Activated CD4-positive, CD25-positive, alpha-beta regulatory T cell treated with anti-CD3 and anti-CD28 coated beads, Interleukin-2, amount 50 U/mL, for 72 hours (primary cell): Measurements from ENCODE around the gene PDE4A.
A peak's percentile ranks its signal among the peaks of the same experiment; 100 is the strongest.
"Not testable (repeated sequence)": the region's sequence is repeated elsewhere in the genome, so short reads cannot be mapped to it uniquely, and the experiment has no call there.

Experiments used
- DNase-seq: peaks from one replicate; pipeline ENCODE4 v3.0.0; 2021

Gene PDE4A

DNA sequence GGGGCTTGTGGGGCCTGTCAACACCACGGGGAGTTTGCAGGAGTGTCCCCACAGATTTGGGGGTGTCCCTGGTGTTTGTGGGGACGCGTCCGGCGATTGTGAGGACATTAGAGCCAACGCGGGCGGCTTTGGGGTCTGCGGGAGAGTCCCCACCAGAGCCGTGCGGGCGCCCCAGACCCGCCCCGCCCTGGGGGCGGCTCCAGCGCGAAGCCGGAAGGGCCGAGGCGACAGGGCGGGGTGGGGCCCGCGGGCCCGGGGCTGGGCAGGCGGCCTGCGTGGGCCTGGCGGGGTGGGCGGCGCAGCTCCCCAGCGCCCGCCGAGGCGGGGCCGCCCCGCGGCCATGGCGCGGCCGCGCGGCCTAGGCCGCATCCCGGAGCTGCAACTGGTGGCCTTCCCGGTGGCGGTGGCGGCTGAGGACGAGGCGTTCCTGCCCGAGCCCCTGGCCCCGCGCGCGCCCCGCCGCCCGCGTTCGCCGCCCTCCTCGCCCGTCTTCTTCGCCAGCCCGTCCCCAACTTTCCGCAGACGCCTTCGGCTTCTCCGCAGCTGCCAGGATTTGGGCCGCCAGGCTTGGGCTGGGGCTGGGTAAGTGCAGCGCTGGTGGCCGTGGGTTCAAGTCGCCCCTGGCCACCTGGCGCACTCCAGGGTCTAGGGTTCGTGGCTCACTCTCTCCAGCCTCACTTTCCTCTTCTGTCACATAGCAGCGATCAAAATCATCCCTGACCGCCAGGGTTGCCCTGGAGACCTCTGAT is 10.3 kb downstream of the PDE4A start:
- DNase-seq, result no peak

DNA sequence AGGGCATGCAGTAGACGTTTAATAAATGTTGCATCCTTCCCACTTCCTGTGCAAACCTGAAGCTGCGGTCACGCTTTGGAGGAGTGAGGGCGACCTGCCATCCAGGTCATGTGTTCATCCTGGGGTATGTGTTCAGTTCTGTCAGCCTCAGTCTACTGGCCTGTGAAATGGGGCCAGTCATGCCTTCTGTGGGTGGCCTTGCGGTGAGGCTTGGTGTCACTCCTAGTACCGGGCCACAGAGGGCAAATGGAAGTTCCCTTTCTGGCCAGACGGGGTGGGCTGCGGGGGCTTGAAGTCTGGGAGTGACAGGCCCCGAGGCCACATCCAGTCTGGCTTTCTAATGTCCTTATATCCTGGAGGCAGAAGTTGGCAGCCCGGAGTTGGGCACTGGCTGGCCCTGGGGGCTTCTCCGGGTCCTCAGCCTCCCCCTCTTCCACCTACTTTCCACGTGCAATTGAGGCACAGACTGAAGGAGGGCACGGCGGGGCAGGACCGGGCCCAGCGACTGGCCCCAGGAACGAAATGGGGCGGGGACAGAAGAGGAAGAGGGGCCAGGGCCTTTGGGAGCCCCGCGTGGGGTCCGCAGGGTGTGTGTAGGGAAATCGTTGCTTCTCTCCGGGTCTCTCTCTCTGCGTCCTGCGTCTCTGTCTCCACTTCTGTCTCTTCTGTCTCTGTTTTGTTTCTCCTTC is 11.1 kb downstream of the PDE4A start:
- DNase-seq, result no peak

- no peak for DNase-seq
Observed at GRCh38 chr19:10431943-10432735, 11.8 kb downstream of the PDE4A start.

GRCh38 chr19:10432736-10433130 is 12.4 kb downstream of the PDE4A start:
- DNase-seq, result no peak

- no peak for DNase-seq
Observed at GRCh38 chr19:10433131-10433536, 12.8 kb downstream of the PDE4A start.

DNA sequence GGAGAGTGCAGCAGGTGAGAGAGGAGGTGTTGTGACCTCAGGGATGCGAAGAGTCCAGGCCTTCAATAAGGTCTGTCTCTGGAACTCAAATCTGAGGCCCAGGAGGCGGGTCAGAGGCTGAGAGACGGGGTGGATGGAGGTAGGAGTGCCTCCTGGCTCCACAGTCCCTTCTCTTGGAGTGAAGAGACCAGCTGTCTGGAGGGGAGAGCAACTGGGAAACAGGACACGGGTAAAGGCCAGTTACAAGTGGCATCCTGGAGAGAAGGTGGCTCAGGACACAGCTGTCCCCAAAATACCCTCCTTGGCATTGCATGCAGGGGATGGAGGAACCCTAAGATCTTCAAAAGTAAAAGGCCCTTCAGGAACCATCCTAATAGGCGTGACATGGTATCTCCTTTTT is 19.2 kb downstream of the PDE4A start:
- DNase-seq, result no peak

DNA sequence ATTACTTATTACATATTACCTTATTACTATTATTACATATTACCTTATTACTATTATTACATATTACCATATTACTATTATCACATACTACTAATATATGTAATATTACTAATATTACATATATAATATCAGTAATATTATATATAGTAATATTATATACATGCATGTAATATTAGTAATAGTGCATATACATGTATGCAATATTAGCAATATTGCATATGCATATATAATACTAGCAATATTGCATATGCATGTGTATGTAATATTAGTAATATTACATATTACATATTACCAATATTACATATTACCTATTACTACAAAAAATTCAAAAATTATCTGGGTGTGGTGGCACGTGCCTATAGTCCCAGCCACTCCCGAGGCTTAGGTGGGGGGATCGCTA is 22.4 kb downstream of the PDE4A start:
- no peak for DNase-seq

DNA sequence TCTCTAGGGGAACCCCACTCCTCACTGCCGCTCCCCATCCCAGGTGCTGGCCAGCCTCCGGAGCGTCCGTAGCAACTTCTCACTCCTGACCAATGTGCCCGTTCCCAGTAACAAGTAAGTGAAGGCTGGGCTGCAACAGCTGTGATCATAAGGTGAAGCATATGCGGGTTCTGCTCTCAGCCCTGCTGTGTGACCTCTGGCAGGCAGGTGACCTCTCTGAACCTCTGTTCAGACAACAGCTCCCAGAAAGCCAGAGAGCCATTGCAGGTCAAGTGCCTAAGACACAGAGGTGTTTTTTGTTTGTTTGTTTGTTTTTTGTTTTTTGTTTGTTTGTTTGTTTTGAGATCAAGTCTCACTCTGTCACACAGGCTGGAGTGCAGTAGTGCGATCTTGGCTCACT is 28.7 kb downstream of the PDE4A start:
- DNase-seq, result no peak

DNA sequence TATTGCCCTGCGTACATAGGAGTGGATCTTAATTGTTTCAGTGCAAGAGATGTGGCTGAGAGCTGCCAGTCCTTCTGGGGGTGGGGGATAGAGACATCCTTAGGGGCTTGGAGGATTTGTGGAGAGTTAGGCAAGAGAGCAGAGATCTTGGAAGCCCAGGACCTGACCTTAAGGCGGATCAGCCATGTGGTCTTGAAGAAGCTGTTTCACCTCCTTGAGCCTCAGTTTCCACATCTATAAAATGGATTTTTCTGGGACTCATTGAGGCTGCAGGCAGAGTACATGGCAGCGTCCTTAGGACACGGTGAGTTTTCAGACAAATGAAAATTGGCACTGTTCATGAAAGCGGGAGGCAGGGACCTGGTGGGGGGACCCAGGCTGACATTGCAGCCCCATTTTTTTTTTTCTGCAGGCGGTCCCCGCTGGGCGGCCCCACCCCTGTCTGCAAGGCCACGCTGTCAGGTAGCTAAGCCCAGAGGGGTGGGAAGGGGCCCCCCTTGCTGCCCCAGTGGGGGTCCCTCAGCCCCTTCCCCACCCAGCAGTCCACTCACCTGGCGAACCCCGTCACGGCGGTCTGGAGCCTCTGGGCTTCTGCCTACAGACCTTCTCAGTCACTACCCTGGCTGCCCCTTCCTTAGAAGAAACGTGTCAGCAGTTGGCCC is 30.0 kb downstream of the PDE4A start:
- no peak for DNase-seq

- no peak for DNase-seq
Observed at GRCh38 chr19:10450853-10451609, 30.7 kb downstream of the PDE4A start.

GRCh38 chr19:10452726-10453618 is 32.6 kb downstream of the PDE4A start:
- DNase-seq, result no peak

DNA sequence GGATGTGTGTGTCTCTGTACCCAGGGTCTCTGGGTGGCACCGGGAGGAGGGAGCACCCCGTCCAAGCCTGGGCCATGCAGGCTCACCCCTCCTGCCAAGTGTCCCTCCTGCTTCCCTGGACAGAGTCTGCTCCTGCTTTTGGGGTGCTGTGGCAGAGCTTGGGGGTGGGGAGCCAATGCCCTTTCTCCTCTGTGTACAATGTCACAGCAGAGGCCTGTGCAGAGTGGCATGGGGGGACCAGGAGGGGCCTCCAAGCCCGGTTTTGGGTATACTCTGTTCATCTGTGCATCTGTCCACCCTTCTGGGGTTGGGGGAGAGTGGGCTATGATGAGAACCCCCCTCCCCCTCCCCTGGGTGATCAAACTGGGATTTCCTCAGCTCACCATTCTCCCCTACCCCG is 33.5 kb downstream of the PDE4A start:
- DNase-seq, result no peak

GRCh38 chr19:10454267-10454666 is 33.9 kb downstream of the PDE4A start:
- no peak for DNase-seq

DNA sequence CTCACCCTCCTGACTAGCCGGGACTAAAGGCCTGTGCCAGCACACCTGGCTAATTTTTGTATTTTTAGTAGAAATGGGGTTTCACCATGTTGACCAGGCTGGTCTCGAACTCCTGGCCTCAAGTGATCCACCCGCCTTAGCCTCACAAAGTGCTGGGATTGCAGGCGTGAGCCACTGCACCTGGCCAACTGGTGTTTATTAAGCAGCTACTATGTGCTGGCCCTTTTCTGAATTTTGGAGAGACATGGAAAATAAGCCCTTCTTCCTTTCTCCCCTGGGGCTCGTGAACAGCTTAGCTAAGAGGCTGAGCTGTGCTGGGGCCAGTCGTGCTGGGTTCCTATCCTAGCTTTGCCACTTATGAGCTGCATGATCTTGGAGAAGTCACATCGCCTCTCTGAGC is 38.4 kb downstream of the PDE4A start:
- not testable (repeated sequence) for DNase-seq

DNA sequence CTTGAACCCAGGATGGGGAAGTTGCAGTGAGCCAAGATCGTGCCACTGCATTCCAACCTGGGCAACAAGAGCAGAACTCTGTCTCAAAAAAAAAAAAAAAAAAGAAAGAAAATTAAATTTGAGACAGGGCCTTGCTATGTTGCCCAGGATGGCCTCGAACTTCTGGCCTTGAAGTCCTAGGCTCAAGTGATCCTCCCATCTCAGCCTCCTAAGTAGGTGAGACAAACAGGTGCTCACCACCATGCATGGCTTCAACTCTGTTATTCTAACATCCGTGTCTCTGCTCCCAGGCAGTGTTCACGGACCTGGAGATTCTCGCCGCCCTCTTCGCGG is 40.3 kb downstream of the PDE4A start:
- DNase-seq, result no peak

DNA sequence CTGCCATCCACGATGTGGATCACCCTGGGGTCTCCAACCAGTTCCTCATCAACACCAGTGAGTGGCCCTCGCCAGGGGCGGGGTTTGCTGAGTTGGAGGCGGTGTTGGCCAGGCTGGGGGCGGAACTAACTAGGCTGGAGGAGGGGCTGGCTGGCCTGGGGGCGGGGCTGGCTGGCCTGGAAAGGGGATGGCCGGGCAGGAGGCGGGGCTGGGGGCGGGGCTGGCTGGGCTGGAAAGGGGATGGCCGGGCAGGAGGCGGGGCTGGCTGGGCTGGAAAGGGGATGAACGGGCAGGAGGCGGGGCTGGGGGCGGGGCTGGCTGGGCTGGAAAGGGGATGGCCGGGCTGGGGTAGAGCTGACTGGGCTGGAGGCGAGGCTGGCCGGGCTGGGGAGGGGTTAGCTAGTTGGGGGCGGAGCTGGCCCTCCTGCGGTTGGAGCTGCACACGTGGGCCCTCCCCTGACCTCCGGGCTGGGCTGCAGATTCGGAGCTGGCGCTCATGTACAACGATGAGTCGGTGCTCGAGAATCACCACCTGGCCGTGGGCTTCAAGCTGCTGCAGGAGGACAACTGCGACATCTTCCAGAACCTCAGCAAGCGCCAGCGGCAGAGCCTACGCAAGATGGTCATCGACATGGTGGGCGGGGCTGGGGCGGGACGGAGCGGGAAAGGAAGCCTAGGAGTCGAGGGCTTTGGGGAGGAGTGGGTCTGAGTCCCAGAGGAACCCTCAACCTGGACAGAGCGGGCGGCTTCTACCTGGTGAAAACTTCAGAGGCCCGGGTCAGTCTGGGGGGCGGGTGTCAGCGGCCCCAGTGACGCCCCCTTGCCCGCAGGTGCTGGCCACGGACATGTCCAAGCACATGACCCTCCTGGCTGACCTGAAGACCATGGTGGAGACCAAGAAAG is 41.0 kb downstream of the PDE4A start:
- peak; percentile 93 for DNase-seq

- not testable (repeated sequence) for DNase-seq
Observed at GRCh38 chr19:10462042-10462441, 41.7 kb downstream of the PDE4A start.

DNA sequence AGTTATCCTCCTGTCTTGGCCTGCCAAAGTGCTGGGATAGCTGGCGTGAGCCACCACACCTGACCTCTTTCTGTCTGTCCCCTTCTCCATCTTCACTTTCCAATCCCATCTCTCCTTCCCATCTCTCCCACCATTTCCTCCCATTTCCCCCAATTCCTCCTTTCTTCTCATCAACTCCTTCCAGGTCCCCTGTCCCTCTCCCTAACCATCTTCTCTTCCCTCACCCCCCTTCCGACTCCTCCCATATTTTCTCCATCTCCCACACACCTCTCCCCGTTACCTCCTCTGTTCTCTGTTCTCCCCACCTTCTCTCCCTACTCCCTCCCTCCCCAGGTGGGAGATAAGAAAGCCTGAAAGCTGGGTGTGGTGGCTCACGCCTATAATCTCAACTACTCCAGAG is 42.2 kb downstream of the PDE4A start:
- DNase-seq, result no peak

GRCh38 chr19:10464456-10464855 is 44.1 kb downstream of the PDE4A start:
- DNase-seq, result no peak

- no peak for DNase-seq
Observed at GRCh38 chr19:10467104-10467706, 46.9 kb downstream of the PDE4A start.
